ENCODE results near the gene NAPG.
"Not testable (repeated sequence)": the region's sequence is repeated elsewhere in the genome, so short reads cannot be mapped to it uniquely, and the experiment has no call there.

NAPG gene

GRCh38 chr18:10514601-10515000 lies 11.2 kb upstream of the NAPG start:
- DNase-seq, result no peak

GRCh38 chr18:10515456-10515855 lies 10.4 kb upstream of the NAPG start:
- peak; percentile 23 for DNase-seq

GRCh38 chr18:10516078-10516477 lies 9.7 kb upstream of the NAPG start:
- no peak for DNase-seq

GRCh38 chr18:10518595-10519255 lies 7.1 kb upstream of the NAPG start:
- DNase-seq, result peak; percentile 51

- no peak for DNase-seq
Measured at GRCh38 chr18:10519366-10519765, 6.5 kb upstream of the NAPG start.

- peak; percentile 86 for DNase-seq
Measured at GRCh38 chr18:10519999-10520935, 5.6 kb upstream of the NAPG start.

GRCh38 chr18:10521566-10521965 lies 4.3 kb upstream of the NAPG start:
- DNase-seq, result no peak

- no peak for DNase-seq
Measured at GRCh38 chr18:10522574-10522973, 3.3 kb upstream of the NAPG start.

- no peak for DNase-seq
Measured at GRCh38 chr18:10523544-10523943, 2.3 kb upstream of the NAPG start.

- DNase-seq, result peak; percentile 64
Measured at GRCh38 chr18:10524507-10525370, 1.1 kb upstream of the NAPG start.

GRCh38 chr18:10525371-10525691 lies 496 bp upstream of the NAPG start:
- DNase-seq, result no peak

GRCh38 chr18:10526561-10526949 lies 728 bp downstream of the NAPG start:
- no peak for DNase-seq

- no peak for DNase-seq
Measured at GRCh38 chr18:10528439-10528838, 2.6 kb downstream of the NAPG start.

GRCh38 chr18:10530002-10530401 lies 4.2 kb downstream of the NAPG start:
- peak; percentile 64 for DNase-seq

GRCh38 chr18:10530852-10531251 lies 5.0 kb downstream of the NAPG start:
- no peak for DNase-seq

GRCh38 chr18:10533111-10533510 lies 7.3 kb downstream of the NAPG start:
- no peak for DNase-seq

- no peak for DNase-seq
Measured at GRCh38 chr18:10536280-10536679, 10.5 kb downstream of the NAPG start.

GRCh38 chr18:10537765-10538164 lies 11.9 kb downstream of the NAPG start:
- no peak for DNase-seq

- not testable (repeated sequence) for DNase-seq
Measured at GRCh38 chr18:10539124-10539523, 13.3 kb downstream of the NAPG start.

GRCh38 chr18:10543277-10543676 lies 17.4 kb downstream of the NAPG start:
- no peak for DNase-seq

GRCh38 chr18:10544093-10544748 lies 18.4 kb downstream of the NAPG start:
- no peak for DNase-seq

GRCh38 chr18:10546557-10547300 lies 20.9 kb downstream of the NAPG start:
- DNase-seq, result no peak

All from inflammatory macrophage treated with lipopolysaccharide for 4 hours (primary cell).